GM19328 (cell line): Measurements from ENCODE around the gene ADAMTS12.

ENCODE experiments used
- ATAC-seq: cut with Tn5 transposase; IDR thresholded peaks from one replicate; pipeline ENCODE4 v1.9.1; 2021; ENCODE audit warnings: mild to moderate bottlenecking, moderate library complexity; ENCODE audit not compliant: unreplicated experiment

ADAMTS12 gene

GRCh38 chr5:33501899-33502298, 389.9 kb downstream of the ADAMTS12 start:
- ATAC-seq, result no peak

GRCh38 chr5:33501260-33501659, 390.5 kb downstream of the ADAMTS12 start:
- no peak for ATAC-seq

GRCh38 chr5:33494466-33494865, 397.3 kb downstream of the ADAMTS12 start:
- no peak for ATAC-seq

GRCh38 chr5:33491941-33492340, 399.8 kb downstream of the ADAMTS12 start:
- ATAC-seq, result no peak

- no peak for ATAC-seq
These were observed 401.6 kb downstream of the ADAMTS12 start for GRCh38 chr5:33490071-33490665.

GRCh38 chr5:33489481-33490067, 402.2 kb downstream of the ADAMTS12 start:
- ATAC-seq, result no peak

GRCh38 chr5:33488558-33489355, 403.0 kb downstream of the ADAMTS12 start:
- no peak for ATAC-seq

- no peak for ATAC-seq
These were observed 404.6 kb downstream of the ADAMTS12 start for GRCh38 chr5:33487236-33487635.

- ATAC-seq, result no peak
These were observed 409.5 kb downstream of the ADAMTS12 start for GRCh38 chr5:33482335-33482734.

GRCh38 chr5:33480876-33481275, 410.9 kb downstream of the ADAMTS12 start:
- ATAC-seq, result no peak

GRCh38 chr5:33479311-33479710, 412.5 kb downstream of the ADAMTS12 start:
- no peak for ATAC-seq

- no peak for ATAC-seq
These were observed 414.0 kb downstream of the ADAMTS12 start for GRCh38 chr5:33477816-33478215.

GRCh38 chr5:33476992-33477391, 414.8 kb downstream of the ADAMTS12 start:
- ATAC-seq, result no peak

- ATAC-seq, result no peak
These were observed 416.1 kb downstream of the ADAMTS12 start for GRCh38 chr5:33475706-33476105.

- ATAC-seq, result no peak
These were observed 416.8 kb downstream of the ADAMTS12 start for GRCh38 chr5:33474931-33475499.

- ATAC-seq, result no peak
These were observed 417.8 kb downstream of the ADAMTS12 start for GRCh38 chr5:33474004-33474403.
